Tibial artery (tissue), 4 donors: ENCODE results near the gene VARS1.
"Not testable (repeated sequence)": the region's sequence is repeated elsewhere in the genome, so short reads cannot be mapped to it uniquely, and the experiment has no call there.

Source experiments
- DNase-seq, 2 donors: peaks; one replicate each; pipeline ENCODE4 v3.0.0-alpha.2; 2019
- H3K27ac ChIP-seq, 2 donors: fragments of 200-600 bp; sonication (generic) in 1 of 2; 1 replicate in 1 of 2; 2 replicates in 1 of 2; pipeline ENCODE4 v1.5.1; 2018 to 2019; ENCODE audit warnings: mild to moderate bottlenecking in 1 of 2
- H3K27me3 ChIP-seq, 2 donors: fragments of 200-600 bp; sonication (generic) in 1 of 2; one replicate each; pipeline versions ENCODE4 v1.5.1 to v1.6.0; 2016 to 2019
- H3K36me3 ChIP-seq, 3 donors: fragments of 200-600 bp; sonication (generic) in 2 of 3; one replicate each; pipeline ENCODE4 v1.5.1; 2016 to 2019; ENCODE audit warnings: mild to moderate bottlenecking in 2 of 3
- H3K4me1 ChIP-seq, 4 donors: fragments of 200-600 bp; sonication (generic) in 2 of 4; 1 replicate in 3 of 4; 2 replicates in 1 of 4; pipeline ENCODE4 v1.5.1; 2016 to 2019
- H3K4me3 ChIP-seq, 2 donors: fragments of 200-600 bp; sonication (generic) in 1 of 2; 1 replicate in 1 of 2; 2 replicates in 1 of 2; pipeline ENCODE4 v1.5.1; 2018 to 2019; ENCODE audit warnings: mild to moderate bottlenecking in 2 of 2
- H3K9me3 ChIP-seq, 3 donors: fragments of 200-600 bp; sonication (generic) in 1 of 3; one replicate each; pipeline ENCODE4 v1.5.1; 2016 to 2019
- intact Hi-C: fragments of 100-400 bp; cut with DNase I; formaldehyde crosslinking; loops from one replicate; pipeline ENCODE4 v1.15.0; 2023; ENCODE audit warnings: low total_unique reads
- TF ChIP-seq, protein P1 (sequence below), 2 experiments: fragments of 200-600 bp in 1 of 2; fragments of 450-650 bp in 1 of 2; IDR thresholded peaks; one replicate each; pipeline ENCODE4 v1.5.1; 2017 to 2019; ENCODE audit warnings: antibody characterized with exemption in 2 of 2, mild to moderate bottlenecking in 1 of 2, moderate library complexity in 1 of 2

Gene VARS1

DNA sequence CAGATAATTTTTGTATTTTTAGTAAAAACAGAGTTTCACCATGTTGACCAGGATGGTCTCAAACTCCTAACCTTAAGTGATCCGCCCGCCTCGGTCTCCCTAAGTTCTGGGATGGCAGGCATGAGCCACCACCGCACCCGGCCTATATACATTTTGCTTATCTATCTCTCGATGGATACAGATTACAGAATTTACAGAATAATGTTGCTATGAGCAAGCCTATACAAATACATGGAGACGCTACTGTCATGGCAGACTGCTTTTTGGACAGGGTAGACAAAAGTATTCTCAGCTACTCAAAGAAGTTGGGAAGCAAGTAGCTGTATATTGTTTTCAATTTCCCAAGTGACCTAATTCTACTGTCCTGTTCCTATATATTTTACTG lies 17.9 kb upstream of the VARS1 start:
- no peak overlapping the region for H3K4me3 ChIP-seq
- H3K27ac ChIP-seq: peak overlapping the region; percentile 89 to 97
- intact Hi-C loops: loop anchor here (5.0 kb wide), 1 partner anchor 1034 kb away; no protein-coding TSS in a partner anchor
- TF ChIP-seq, protein P1, sequence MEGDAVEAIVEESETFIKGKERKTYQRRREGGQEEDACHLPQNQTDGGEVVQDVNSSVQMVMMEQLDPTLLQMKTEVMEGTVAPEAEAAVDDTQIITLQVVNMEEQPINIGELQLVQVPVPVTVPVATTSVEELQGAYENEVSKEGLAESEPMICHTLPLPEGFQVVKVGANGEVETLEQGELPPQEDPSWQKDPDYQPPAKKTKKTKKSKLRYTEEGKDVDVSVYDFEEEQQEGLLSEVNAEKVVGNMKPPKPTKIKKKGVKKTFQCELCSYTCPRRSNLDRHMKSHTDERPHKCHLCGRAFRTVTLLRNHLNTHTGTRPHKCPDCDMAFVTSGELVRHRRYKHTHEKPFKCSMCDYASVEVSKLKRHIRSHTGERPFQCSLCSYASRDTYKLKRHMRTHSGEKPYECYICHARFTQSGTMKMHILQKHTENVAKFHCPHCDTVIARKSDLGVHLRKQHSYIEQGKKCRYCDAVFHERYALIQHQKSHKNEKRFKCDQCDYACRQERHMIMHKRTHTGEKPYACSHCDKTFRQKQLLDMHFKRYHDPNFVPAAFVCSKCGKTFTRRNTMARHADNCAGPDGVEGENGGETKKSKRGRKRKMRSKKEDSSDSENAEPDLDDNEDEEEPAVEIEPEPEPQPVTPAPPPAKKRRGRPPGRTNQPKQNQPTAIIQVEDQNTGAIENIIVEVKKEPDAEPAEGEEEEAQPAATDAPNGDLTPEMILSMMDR (IDR thresholded peaks at IDR 0.05): no peak
- peaks cover 0 to 21% (median 10%) of the 10 kb centered on the region in 4 donors for H3K4me1 ChIP-seq
- H3K36me3 ChIP-seq: no peaks in the 10 kb centered on the region
- DNase-seq: no peak
- H3K9me3 ChIP-seq: no peaks in the 10 kb centered on the region
- no peaks in the 10 kb centered on the region for H3K27me3 ChIP-seq

DNA sequence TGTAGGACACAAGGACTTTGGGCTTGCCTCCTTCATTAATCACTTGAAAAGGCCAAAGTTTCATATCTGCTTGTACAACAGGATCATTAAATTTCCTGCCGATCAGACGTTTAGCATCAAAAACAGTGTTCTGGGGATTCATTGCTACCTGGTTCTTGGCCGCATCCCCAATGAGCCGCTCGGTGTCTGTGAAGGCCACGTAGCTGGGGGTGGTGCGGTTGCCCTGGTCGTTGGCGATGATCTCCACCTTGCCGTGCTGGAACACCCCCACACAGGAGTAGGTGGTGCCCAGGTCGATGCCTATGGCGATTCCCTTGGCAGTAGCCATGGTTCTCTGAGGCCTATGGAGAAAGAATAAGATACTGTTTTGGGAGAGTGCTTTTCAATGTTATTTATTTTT lies 16.1 kb upstream of the VARS1 start:
- DNase-seq: peak in 1 of 2 donors; percentile 55

DNA sequence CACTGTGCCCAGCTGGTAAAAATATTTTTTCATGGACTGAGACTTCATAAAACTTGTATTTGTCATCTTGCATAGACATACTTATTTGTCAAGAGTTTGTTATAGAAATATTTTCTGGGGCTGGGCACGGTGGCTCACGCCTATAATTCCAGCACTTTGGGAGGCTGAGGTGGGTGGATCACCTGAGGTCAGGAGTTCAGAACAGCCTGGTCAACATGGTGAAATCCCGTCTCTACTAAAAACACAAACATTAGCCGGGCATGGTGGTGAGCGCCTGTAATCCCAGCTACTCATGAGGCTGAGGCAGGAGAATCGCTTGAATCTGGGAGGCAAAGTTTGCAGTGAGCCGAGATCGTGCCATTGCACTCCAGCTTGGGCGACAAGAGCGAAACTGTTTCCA lies 13.0 kb upstream of the VARS1 start:
- H3K27ac ChIP-seq, H3K4me3 ChIP-seq, DNase-seq, H3K9me3 ChIP-seq, H3K36me3 ChIP-seq, H3K27me3 ChIP-seq, intact Hi-C loops: not testable (repeated sequence)
- peaks cover 0 to 22% (median 13%) of the 10 kb centered on the region in 4 donors for H3K4me1 ChIP-seq

More for the DNA sequence above, 16.1 kb upstream of the VARS1 start:
- intact Hi-C loops: loop anchor here (5.0 kb wide), 1 partner anchor 1036 kb away; no protein-coding TSS in a partner anchor
- Histone ChIP-seq H3K36me3 (no peaks in the 10 kb centered on the region), H3K27me3 (no peaks in the 10 kb centered on the region), H3K27ac (no peak overlapping the region), H3K4me1 (peaks cover 0 to 20% (median 8%) of the 10 kb centered on the region in 4 donors), H3K4me3 (no peak overlapping the region), H3K9me3 (no peaks in the 10 kb centered on the region)
- TF ChIP-seq, protein P1 (IDR thresholded peaks at IDR 0.05): no peak

DNA sequence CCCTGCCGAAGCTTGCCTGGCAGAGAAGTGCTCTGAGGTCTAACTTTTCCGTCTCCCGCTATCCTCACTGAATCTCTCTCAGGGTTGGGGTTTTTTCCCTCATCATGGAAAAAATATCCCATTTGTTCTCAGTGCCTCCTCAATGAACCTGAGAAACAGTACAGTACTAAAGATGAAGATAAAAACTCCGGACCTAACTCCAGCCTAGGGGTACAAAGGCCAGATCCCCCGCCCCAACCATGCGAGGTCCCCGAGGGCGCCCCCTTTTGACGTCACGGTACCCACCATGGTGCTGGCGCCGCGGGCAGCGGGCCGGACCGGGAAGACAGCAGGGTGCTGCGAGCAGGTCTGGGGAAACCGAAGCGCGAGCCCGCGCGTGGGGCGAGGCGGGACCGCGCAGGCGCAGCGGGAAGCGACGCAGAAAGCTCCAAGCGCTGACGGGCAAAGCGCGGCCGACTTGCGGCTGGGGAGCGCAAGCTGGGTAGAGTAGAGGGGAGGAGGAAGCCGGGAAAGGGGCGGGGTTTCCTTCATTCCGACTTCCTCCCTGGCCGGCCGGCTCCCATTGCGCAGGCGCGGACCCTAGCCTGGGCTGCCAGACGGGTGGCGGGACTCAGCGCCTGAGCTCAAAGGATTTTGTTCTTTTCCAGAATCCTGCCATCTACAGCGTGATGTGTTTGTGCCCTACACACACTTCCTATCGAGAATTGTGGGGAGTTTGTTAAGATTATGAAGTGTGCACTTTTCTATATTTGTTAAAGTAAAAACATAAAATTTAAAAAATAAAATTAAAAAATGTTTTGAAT lies 11.1 kb upstream of the VARS1 start, which contains the start of gene LSM2:
TSS of gene LSM2 (minus strand) at position 497 of the 803 bp plus-strand sequence. CDS start at position 288, 209 bp downstream.
- H3K36me3 ChIP-seq: peaks cover 0 to 17% (median 0%) of the 10 kb centered on the region in 3 donors
- no peaks in the 10 kb centered on the region for H3K9me3 ChIP-seq
- H3K4me3 ChIP-seq: peak within 1 kb of the TSS; percentile 54 to 59
- peak; percentile 97 to 99 for DNase-seq
- no peaks in the 10 kb centered on the region for H3K27me3 ChIP-seq
- peaks cover 0 to 17% (median 11%) of the 10 kb centered on the region in 4 donors for H3K4me1 ChIP-seq
- TF ChIP-seq, protein P1 (IDR thresholded peaks at IDR 0.05): peak; percentile 17 to 21
- intact Hi-C loops: no loop called here
- peak within 1 kb of the TSS; percentile 87 to 88 for H3K27ac ChIP-seq

DNA sequence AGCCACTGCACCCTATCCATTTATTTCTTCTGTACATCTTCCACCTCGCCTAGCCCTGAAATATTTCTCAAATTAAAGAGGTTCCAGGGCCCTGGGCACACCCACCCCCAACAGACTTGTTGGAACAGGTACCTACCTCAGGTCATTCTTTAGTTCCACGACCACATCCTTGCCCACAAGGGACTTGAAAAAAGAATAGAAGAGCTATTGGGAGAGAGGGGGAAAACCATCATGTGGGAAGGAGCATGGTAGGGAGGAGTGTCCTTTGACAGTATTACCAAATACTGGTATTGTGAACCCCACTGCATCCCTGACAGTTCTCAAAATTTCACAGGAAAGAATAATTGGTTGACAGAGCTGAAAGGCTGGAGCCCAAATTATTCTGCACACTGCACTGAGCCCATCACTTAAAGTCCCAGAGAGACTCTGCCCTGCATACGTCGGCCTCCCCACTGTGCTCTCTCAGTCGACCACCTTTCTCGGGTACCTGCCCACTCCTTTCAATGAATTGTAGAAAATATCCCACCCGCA lies 10.5 kb upstream of the VARS1 start:
- Histone ChIP-seq H3K9me3 (no peaks in the 10 kb centered on the region), H3K27me3 (no peaks in the 10 kb centered on the region)
- no peak for DNase-seq

DNA sequence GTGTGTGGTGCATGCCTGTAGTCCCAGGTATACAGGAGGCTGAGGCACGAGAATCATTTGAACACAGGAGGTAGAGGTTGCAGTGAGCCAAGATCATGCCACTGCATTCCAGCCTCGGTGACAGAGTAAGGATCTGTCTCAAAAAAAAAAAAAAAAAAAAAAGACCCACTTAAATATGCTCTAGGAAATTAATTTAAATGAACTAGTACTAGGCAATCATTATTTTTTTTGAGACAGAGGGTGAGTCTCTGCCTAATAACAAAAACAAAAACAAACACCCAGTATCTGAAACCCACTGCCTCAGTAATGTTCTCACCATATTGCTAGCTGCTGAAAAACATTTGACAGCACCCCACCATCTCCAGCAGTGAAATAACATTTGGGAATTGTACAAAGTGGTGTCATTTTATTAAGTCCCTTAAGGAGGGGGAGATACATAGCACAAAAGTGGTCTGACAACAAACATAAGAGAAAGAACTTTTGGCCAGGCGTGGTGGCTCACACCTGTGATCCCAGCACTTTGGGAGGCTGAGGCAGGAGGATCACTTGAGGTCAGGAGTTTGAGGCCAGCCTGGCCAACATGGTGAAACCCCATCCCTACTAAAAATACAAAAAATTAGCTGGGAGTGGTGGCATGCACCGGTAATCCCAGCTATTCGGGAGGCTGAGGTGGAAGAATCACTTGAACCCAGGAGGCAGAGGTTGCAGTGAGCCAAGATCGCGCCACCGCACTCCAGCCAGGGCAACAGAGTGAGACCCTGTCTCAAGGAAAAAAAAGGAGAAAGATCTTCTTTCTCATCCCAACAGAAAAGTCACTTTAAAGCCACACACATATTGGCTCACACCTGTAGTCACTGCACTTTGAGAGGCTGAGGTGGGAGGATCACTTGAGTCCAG lies 5.7 kb upstream of the VARS1 start:
- peak overlapping the region in 1 of 2 donors; percentile 30 for H3K27ac ChIP-seq
- intact Hi-C loops, H3K9me3 ChIP-seq, H3K4me3 ChIP-seq, H3K27me3 ChIP-seq, DNase-seq: not testable (repeated sequence)
- peaks cover 0 to 34% (median 0%) of the 10 kb centered on the region in 3 donors for H3K36me3 ChIP-seq
- H3K4me1 ChIP-seq: peaks cover under 1 to 30% (median 14%) of the 10 kb centered on the region in 4 donors

More for the DNA sequence above, 10.5 kb upstream of the VARS1 start:
- Histone ChIP-seq H3K4me3 (peak overlapping the region; percentile 54 to 59), H3K36me3 (peaks cover 0 to 24% (median 0%) of the 10 kb centered on the region in 3 donors), H3K27ac (peak overlapping the region; percentile 87 to 88), H3K4me1 (peaks cover 0 to 17% (median 11%) of the 10 kb centered on the region in 4 donors)
- intact Hi-C loops: no loop called here
- TF ChIP-seq, protein P1 (IDR thresholded peaks at IDR 0.05): no peak
